Measurements from ENCODE around the gene GABPA.

DNA sequence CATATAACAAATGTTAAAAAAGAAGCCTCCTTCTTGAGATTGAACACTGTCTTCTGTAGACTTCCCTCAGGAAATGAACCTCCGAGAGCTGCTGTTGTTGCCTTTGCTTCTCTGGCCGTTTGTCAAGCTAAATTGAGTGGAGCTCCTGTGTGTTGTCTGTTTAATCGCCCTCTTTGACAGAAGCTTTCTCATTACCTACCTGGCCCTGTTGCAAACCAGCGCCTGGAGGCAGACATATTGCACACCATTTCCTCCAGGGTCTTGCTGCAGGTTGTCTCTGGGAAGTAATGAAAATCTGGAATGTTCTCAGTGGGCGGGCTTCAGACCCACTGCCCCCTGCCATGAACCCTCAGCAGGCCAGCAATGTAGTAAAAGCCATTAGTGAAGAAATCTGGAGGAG, 83.3 kb downstream of the GABPA start:
- no peak for TF ChIP-seq EZH2 (IDR thresholded peaks at IDR 0.05; ENCODE audit: borderline replicate concordance, insufficient read depth, low read depth, low read length, poor library complexity, severe bottlenecking)
- TF ChIP-seq, protein P1, sequence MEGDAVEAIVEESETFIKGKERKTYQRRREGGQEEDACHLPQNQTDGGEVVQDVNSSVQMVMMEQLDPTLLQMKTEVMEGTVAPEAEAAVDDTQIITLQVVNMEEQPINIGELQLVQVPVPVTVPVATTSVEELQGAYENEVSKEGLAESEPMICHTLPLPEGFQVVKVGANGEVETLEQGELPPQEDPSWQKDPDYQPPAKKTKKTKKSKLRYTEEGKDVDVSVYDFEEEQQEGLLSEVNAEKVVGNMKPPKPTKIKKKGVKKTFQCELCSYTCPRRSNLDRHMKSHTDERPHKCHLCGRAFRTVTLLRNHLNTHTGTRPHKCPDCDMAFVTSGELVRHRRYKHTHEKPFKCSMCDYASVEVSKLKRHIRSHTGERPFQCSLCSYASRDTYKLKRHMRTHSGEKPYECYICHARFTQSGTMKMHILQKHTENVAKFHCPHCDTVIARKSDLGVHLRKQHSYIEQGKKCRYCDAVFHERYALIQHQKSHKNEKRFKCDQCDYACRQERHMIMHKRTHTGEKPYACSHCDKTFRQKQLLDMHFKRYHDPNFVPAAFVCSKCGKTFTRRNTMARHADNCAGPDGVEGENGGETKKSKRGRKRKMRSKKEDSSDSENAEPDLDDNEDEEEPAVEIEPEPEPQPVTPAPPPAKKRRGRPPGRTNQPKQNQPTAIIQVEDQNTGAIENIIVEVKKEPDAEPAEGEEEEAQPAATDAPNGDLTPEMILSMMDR (IDR thresholded peaks at IDR 0.05) = no peak

Data from B cell (primary cell).